BJ (cell line): ENCODE results near the gene DNM2. TPM values are rescaled to one million over a fixed set of nuclear protein-coding genes. Genes with fewer than 3 reads are reported as not detected.

ENCODE experiments used
- CTCF ChIA-PET: fragments of 350-600 bp; formaldehyde crosslinking; extraction: SDS; loops from one replicate; lab custom pipeline; 2021; ENCODE audit warnings: antibody characterized with exemption, inconsistent platforms; lab: Yijun Ruan, JAX
- POLR2A ChIA-PET: fragments of 300-600 bp; sonication (Branson Sonifier 250); formaldehyde crosslinking; extraction: SDS; loops from one replicate; lab custom pipeline; 2021; ENCODE audit warnings: antibody characterized with exemption; lab: Charles Lee
- DNase-seq: peaks from one replicate; pipeline ENCODE4 v3.0.0-alpha.2; 2011; ENCODE audit warnings: low read depth
- H3K27me3 ChIP-seq: 2 replicates; pipeline ENCODE4 v1.6.0; 2011; ENCODE audit warnings: low read length; ENCODE audit not compliant: control insufficient read depth, insufficient read depth
- H3K36me3 ChIP-seq: 2 replicates; pipeline ENCODE4 v1.5.1; 2011; ENCODE audit warnings: low read length; ENCODE audit not compliant: control insufficient read depth, insufficient read depth
- H3K4me3 ChIP-seq: 2 replicates; pipeline ENCODE4 v1.5.1; 2011; ENCODE audit warnings: low read depth, mild to moderate bottlenecking, control low read depth, low read length
- polyA plus RNA-seq: library from polyadenylated mRNA; depleted of rRNA; stranded (reverse); fragments of >200 nt; gene quantifications from 2 replicates; pipeline ENCODE4 v1.2.3, GENCODE V29; 2011
- TF ChIP-seq, protein P1 (sequence below): IDR thresholded peaks from 2 replicates; pipeline ENCODE4 v1.5.1; 2011; ENCODE audit warnings: low read depth, mild to moderate bottlenecking, control low read depth, inconsistent platforms, low read length, moderate library complexity; ENCODE audit not compliant: insufficient read depth

DNM2 gene
- polyA plus RNA-seq, 1 experiment = 64.2 TPM

DNA sequence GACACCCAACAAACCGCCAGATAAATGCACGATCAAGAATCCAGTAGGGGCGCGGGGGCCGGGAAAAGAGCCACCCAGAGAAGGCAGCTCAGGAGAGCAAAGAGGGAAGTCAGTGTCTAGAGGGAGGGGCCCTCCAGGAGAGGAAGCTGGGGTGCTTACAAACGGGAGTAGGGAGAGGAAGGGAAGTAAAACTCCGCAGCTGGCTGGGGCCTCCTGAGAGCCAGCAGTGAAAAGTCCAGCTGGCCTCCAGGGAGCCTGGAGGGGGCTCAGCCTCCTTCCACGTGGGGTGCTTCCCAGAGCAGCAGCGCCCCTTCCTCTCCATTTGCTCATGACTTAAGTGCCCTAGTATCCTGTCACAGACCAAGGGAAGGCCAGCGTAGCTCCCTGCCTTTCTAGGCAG, 66.4 kb downstream of the DNM2 start:
- POLR2A ChIA-PET = no interaction called here
- H3K36me3 ChIP-seq = peaks cover 46% of the 10 kb centered on the region

DNA sequence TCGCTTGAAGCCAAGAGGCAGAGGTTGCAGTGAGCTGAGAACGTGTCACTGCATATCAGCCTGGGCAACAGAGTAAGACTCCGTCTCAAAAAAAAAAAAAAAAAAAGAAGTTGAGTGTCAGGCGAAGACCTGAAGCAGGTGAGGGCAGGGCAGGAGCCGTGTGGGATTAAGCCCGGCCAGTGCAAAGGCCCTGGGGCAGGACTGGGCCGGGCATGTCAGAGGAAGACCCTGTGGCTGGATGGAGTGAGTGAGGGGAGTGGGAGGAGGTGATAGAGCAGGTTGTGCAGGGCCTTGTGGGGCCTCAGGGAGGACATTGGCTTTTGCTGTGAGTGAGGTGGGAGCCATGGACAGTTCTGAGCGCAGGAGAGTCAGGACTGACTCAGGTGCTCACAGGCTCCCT, 70.3 kb downstream of the DNM2 start:
- CTCF ChIA-PET = no interaction called here
- no peak overlapping the region for H3K4me3 ChIP-seq
- H3K36me3 ChIP-seq = peaks cover 35% of the 10 kb centered on the region

More for the DNA sequence above, 66.4 kb downstream of the DNM2 start:
- TF ChIP-seq, protein P1, sequence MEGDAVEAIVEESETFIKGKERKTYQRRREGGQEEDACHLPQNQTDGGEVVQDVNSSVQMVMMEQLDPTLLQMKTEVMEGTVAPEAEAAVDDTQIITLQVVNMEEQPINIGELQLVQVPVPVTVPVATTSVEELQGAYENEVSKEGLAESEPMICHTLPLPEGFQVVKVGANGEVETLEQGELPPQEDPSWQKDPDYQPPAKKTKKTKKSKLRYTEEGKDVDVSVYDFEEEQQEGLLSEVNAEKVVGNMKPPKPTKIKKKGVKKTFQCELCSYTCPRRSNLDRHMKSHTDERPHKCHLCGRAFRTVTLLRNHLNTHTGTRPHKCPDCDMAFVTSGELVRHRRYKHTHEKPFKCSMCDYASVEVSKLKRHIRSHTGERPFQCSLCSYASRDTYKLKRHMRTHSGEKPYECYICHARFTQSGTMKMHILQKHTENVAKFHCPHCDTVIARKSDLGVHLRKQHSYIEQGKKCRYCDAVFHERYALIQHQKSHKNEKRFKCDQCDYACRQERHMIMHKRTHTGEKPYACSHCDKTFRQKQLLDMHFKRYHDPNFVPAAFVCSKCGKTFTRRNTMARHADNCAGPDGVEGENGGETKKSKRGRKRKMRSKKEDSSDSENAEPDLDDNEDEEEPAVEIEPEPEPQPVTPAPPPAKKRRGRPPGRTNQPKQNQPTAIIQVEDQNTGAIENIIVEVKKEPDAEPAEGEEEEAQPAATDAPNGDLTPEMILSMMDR = no peak
- H3K27me3 ChIP-seq = no peaks in the 10 kb centered on the region
- DNase-seq = no peak
- CTCF ChIA-PET = interaction anchor here (2.1 kb wide), 1 partner anchor 10 kb away, joined by 7 read pairs; no protein-coding TSS in a partner anchor
- no peak overlapping the region for H3K4me3 ChIP-seq

DNA sequence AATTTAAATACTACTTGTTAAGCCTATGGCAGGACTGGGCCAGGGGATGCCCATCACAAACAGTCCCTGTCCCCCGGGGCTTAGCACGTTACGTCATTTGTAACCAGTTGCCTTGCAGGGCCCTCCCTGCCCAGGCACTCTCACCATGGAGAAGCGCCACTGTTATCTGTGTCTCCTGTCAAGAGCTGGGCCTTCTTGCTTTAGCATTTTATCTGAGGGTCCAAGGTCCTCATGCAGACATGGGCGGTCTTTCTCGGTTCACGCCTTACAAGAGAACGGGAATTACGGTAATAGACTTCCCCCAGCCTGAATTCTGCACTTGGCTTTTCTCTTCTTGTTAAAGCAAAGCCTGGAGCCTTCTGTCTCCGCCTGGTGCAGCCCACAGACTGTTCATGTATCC, 72.0 kb downstream of the DNM2 start:
- DNase-seq = no peak
- CTCF ChIA-PET = no interaction called here
- H3K36me3 ChIP-seq = peaks cover 30% of the 10 kb centered on the region
- no peaks in the 10 kb centered on the region for H3K27me3 ChIP-seq
- POLR2A ChIA-PET = no interaction called here
- TF ChIP-seq, protein P1 = no peak
- no peak overlapping the region for H3K4me3 ChIP-seq

More for the DNA sequence above, 70.3 kb downstream of the DNM2 start:
- TF ChIP-seq, protein P1 = no peak
- POLR2A ChIA-PET = no interaction called here
- H3K27me3 ChIP-seq = no peaks in the 10 kb centered on the region
- no peak for DNase-seq

DNA sequence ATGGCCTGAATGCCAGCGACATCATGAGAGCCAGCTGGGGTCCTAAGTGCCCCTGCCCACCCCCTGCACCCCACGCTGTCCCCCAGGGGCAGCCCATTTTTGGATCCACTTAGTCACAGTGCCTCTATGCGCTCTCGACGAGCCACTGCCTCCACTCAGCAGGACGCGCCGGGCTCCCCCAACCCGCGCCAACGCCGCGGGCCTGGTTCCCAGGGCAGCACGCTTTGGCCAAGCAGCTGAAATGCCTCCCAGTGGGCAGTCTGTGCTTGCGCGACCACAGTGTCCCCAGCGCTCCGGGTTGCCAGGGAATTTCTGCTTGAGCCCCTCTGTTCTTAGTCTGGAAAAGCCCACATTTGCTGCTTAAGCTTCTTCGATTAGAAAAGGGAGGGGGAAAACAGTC, 78.8 kb downstream of the DNM2 start:
- Histone ChIP-seq H3K4me3 (no peak overlapping the region), H3K36me3 (peaks cover 34% of the 10 kb centered on the region), H3K27me3 (no peaks in the 10 kb centered on the region)
- POLR2A ChIA-PET = no interaction called here
- TF ChIP-seq, protein P1 = no peak
- DNase-seq = no peak
- CTCF ChIA-PET = interaction anchor here (1.2 kb wide), 1 partner anchor 23 kb away, joined by 3 read pairs; no protein-coding TSS in a partner anchor

DNA sequence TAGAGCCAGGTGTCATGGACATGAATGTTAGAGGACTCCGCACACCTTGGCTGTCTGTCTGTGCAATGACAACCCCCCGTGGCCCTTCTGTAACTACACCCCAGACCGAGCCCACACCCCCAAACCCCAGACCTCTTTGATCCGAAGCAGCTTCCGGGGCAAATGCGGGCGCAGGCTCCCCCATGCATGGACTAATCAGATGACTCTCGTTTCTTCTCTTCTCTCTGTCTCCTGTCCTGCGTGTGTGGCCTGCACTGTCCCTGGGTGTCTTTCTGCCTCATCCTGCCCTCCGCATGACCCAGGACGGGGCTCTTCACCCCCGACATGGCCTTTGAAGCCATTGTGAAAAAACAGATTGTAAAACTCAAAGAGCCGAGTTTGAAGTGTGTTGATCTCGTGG, 79.2 kb downstream of the DNM2 start:
- no peak for DNase-seq
- POLR2A ChIA-PET = no interaction called here
- CTCF ChIA-PET = no interaction called here
- Histone ChIP-seq H3K4me3 (no peak overlapping the region), H3K27me3 (no peaks in the 10 kb centered on the region), H3K36me3 (peaks cover 35% of the 10 kb centered on the region)
- TF ChIP-seq, protein P1 = no peak
